GM19467 (cell line): ENCODE results near the gene BUB1.
"Not testable (repeated sequence)": the region's sequence is repeated elsewhere in the genome, so short reads cannot be mapped to it uniquely, and the experiment has no call there.

Source experiments
- ATAC-seq: cut with Tn5 transposase; IDR thresholded peaks from one replicate; pipeline ENCODE4 v1.9.1; 2021; ENCODE audit warnings: mild to moderate bottlenecking, moderate library complexity; ENCODE audit not compliant: unreplicated experiment

BUB1 gene

GRCh38 chr2:110691612-110692258 lies 13.9 kb upstream of the BUB1 start:
- no peak for ATAC-seq

GRCh38 chr2:110690083-110690965 lies 12.5 kb upstream of the BUB1 start:
- ATAC-seq: no peak

GRCh38 chr2:110688594-110689091 lies 10.8 kb upstream of the BUB1 start:
- ATAC-seq: no peak

- not testable (repeated sequence) for ATAC-seq
These were observed 10.1 kb upstream of the BUB1 start for GRCh38 chr2:110687775-110688484.

- no peak for ATAC-seq
These were observed 5.0 kb upstream of the BUB1 start for GRCh38 chr2:110682872-110683271.

GRCh38 chr2:110682267-110682666 lies 4.4 kb upstream of the BUB1 start:
- no peak for ATAC-seq

GRCh38 chr2:110680709-110681108 lies 2.8 kb upstream of the BUB1 start:
- no peak for ATAC-seq

- ATAC-seq: no peak
These were observed 2.0 kb upstream of the BUB1 start for GRCh38 chr2:110679865-110680264.

GRCh38 chr2:110679337-110679707 lies 1.5 kb upstream of the BUB1 start:
- no peak for ATAC-seq

GRCh38 chr2:110678457-110679336 lies 834 bp upstream of the BUB1 start:
- no peak for ATAC-seq

GRCh38 chr2:110677080-110677479 lies 783 bp downstream of the BUB1 start:
- no peak for ATAC-seq

- no peak for ATAC-seq
These were observed 2.2 kb downstream of the BUB1 start for GRCh38 chr2:110675679-110676078.

- ATAC-seq: peak; percentile 78
These were observed 3.0 kb downstream of the BUB1 start for GRCh38 chr2:110674620-110675555.

- ATAC-seq: no peak
These were observed 4.7 kb downstream of the BUB1 start for GRCh38 chr2:110673201-110673600.

GRCh38 chr2:110670826-110671225 lies 7.0 kb downstream of the BUB1 start:
- ATAC-seq: no peak

- ATAC-seq: no peak
These were observed 8.8 kb downstream of the BUB1 start for GRCh38 chr2:110669079-110669478.

- no peak for ATAC-seq
These were observed 10.8 kb downstream of the BUB1 start for GRCh38 chr2:110667071-110667470.

GRCh38 chr2:110664135-110664534 lies 13.7 kb downstream of the BUB1 start:
- ATAC-seq: no peak

- no peak for ATAC-seq
These were observed 15.3 kb downstream of the BUB1 start for GRCh38 chr2:110662560-110662959.
